Tibial nerve (tissue), 4 donors: ENCODE measurements around the gene YAE1. TPM values are rescaled to one million over a fixed set of nuclear protein-coding genes. Genes with fewer than 3 reads are reported as not detected.

ENCODE experiments used
- DNase-seq, 2 donors: peaks; one replicate each; pipeline ENCODE4 v3.0.0-alpha.2; 2019; ENCODE audit warnings: low spot score in 2 of 2
- H3K27ac ChIP-seq, 4 donors: fragments of 200-600 bp; sonication (generic) in 3 of 4; one replicate each; pipeline ENCODE4 v1.5.1; 2017 to 2019; ENCODE audit warnings: mild to moderate bottlenecking in 1 of 4
- H3K27me3 ChIP-seq, 2 donors: fragments of 200-600 bp; sonication (generic) in 1 of 2; one replicate each; pipeline versions ENCODE4 v1.5.1 to v1.6.0; 2017 to 2019
- H3K36me3 ChIP-seq, 3 donors: fragments of 200-600 bp; sonication (generic); one replicate each; pipeline ENCODE4 v1.5.1; 2018 to 2019
- H3K4me1 ChIP-seq, 4 donors: fragments of 200-600 bp; sonication (generic) in 3 of 4; one replicate each; pipeline ENCODE4 v1.5.1; 2017 to 2019
- H3K4me3 ChIP-seq, 4 donors: fragments of 200-600 bp; sonication (generic) in 3 of 4; one replicate each; pipeline ENCODE4 v1.5.1; 2017 to 2019; ENCODE audit warnings: mild to moderate bottlenecking in 1 of 4, moderate library complexity in 1 of 4
- H3K9me3 ChIP-seq, 4 donors: fragments of 200-600 bp; sonication (generic) in 3 of 4; one replicate each; pipeline ENCODE4 v1.5.1; 2017 to 2019
- CTCF ChIP-seq, 5 experiments: fragments of 200-600 bp in 3 of 5; fragments of 450-650 bp in 2 of 5; sonication (generic) in 3 of 5; IDR thresholded peaks; one replicate each; pipeline ENCODE4 v1.5.1; 2016 to 2019; ENCODE audit warnings: antibody characterized with exemption in 5 of 5, mild to moderate bottlenecking in 3 of 5, moderate library complexity in 2 of 5
- EP300 ChIP-seq, 2 donors: sonication (generic); formaldehyde crosslinking; IDR thresholded peaks; one replicate each; pipeline ENCODE4 v1.6.1; 2017; ENCODE audit warnings: antibody characterized with exemption in 2 of 2, mild to moderate bottlenecking in 1 of 2
- POLR2A ChIP-seq, 2 donors: fragments of 450-650 bp; IDR thresholded peaks; one replicate each; pipeline ENCODE4 v1.6.1; 2017; ENCODE audit warnings: antibody characterized with exemption in 2 of 2, mild to moderate bottlenecking in 2 of 2, moderate library complexity in 2 of 2
- WGBS, 2 donors: methylation state at CpG; one replicate each; pipeline ENCODE4 v1.1.5; 2018; 5-methylcytosine and 5-hydroxymethylcytosine counted together
- total RNA-seq, 4 donors: library from RNA; depleted of rRNA; stranded (reverse); fragments of >200 nt; gene quantifications; one replicate each; pipeline ENCODE4 v1.1.0, GENCODE V29; 2016

Gene YAE1
- total RNA-seq, 4 donors from 2014 or later: 7.1 to 29.3 (median 18.4) TPM

- no peak for DNase-seq
- H3K36me3 ChIP-seq: no peaks in the 10 kb centered on the region
- no peaks in the 10 kb centered on the region for H3K9me3 ChIP-seq
- no peak for TF ChIP-seq EP300 (IDR thresholded peaks at IDR 0.05)
- TF ChIP-seq CTCF (IDR thresholded peaks at IDR 0.05): no peak
- TF ChIP-seq POLR2A (IDR thresholded peaks at IDR 0.05): no peak
- peaks cover 0 to 3% of the 10 kb centered on the region in 2 donors for H3K27me3 ChIP-seq
- no peak overlapping the region for H3K4me3 ChIP-seq
- H3K27ac ChIP-seq: no peak overlapping the region
- peaks cover 0 to 5% (median 0%) of the 10 kb centered on the region in 4 donors for H3K4me1 ChIP-seq
Observed at GRCh38 chr7:39603924-39604323, 37.7 kb downstream of the YAE1 start.

- no peaks in the 10 kb centered on the region for H3K36me3 ChIP-seq
- no peak overlapping the region for H3K27ac ChIP-seq
- no peak for DNase-seq
- H3K4me1 ChIP-seq: peaks cover 0 to 14% (median 5%) of the 10 kb centered on the region in 4 donors
- H3K9me3 ChIP-seq: no peaks in the 10 kb centered on the region
- peaks cover 0 to 3% of the 10 kb centered on the region in 2 donors for H3K27me3 ChIP-seq
- no peak for TF ChIP-seq CTCF (IDR thresholded peaks at IDR 0.05)
- no peak for TF ChIP-seq POLR2A (IDR thresholded peaks at IDR 0.05)
- no peak for TF ChIP-seq EP300 (IDR thresholded peaks at IDR 0.05)
- H3K4me3 ChIP-seq: no peak overlapping the region
- 84 to 97% methylated on average over 1 of the region's 1 CpG for WGBS, 2 donors
Observed at GRCh38 chr7:39605087-39605486, 38.9 kb downstream of the YAE1 start.

- H3K4me1 ChIP-seq: peaks cover 0 to 14% (median 6%) of the 10 kb centered on the region in 4 donors
- H3K9me3 ChIP-seq: no peaks in the 10 kb centered on the region
- peaks cover 0 to 3% of the 10 kb centered on the region in 2 donors for H3K27me3 ChIP-seq
- 76 to 80% methylated on average over 2 of the region's 2 CpGs for WGBS, 2 donors
- no peak overlapping the region for H3K27ac ChIP-seq
- TF ChIP-seq EP300 (IDR thresholded peaks at IDR 0.05) (no peak), POLR2A (IDR thresholded peaks at IDR 0.05) (no peak), CTCF (IDR thresholded peaks at IDR 0.05) (no peak)
- no peak overlapping the region for H3K4me3 ChIP-seq
- no peaks in the 10 kb centered on the region for H3K36me3 ChIP-seq
- DNase-seq: no peak
Observed at GRCh38 chr7:39606352-39606751, 40.1 kb downstream of the YAE1 start.

- TF ChIP-seq EP300 (IDR thresholded peaks at IDR 0.05) (no peak), POLR2A (IDR thresholded peaks at IDR 0.05) (no peak), CTCF (IDR thresholded peaks at IDR 0.05) (no peak)
- H3K27ac ChIP-seq: no peak overlapping the region
- no peak overlapping the region for H3K4me3 ChIP-seq
- H3K27me3 ChIP-seq: peaks cover 0 to 3% of the 10 kb centered on the region in 2 donors
- H3K36me3 ChIP-seq: no peaks in the 10 kb centered on the region
- 88 to 96% methylated on average over 2 of the region's 2 CpGs for WGBS, 2 donors
- no peak for DNase-seq
- no peaks in the 10 kb centered on the region for H3K9me3 ChIP-seq
- H3K4me1 ChIP-seq: peaks cover 0 to 14% (median 6%) of the 10 kb centered on the region in 4 donors
Observed at GRCh38 chr7:39606941-39607340, 40.7 kb downstream of the YAE1 start.

GRCh38 chr7:39607865-39608264, 41.7 kb downstream of the YAE1 start:
- 82 to 87% methylated on average over 2 of the region's 2 CpGs for WGBS, 2 donors
- Histone ChIP-seq H3K27me3 (peaks cover 0 to 3% of the 10 kb centered on the region in 2 donors), H3K36me3 (no peaks in the 10 kb centered on the region), H3K27ac (no peak overlapping the region), H3K9me3 (no peaks in the 10 kb centered on the region), H3K4me3 (no peak overlapping the region), H3K4me1 (peaks cover 0 to 14% (median 6%) of the 10 kb centered on the region in 4 donors)
- DNase-seq: no peak
- TF ChIP-seq CTCF (IDR thresholded peaks at IDR 0.05): no peak
- TF ChIP-seq EP300 (IDR thresholded peaks at IDR 0.05): no peak
- TF ChIP-seq POLR2A (IDR thresholded peaks at IDR 0.05): no peak
